Mesothelial cell of epicardium (in vitro differentiated cells): Measurements from ENCODE around the gene BCAN. TPM values are rescaled to one million over a fixed set of nuclear protein-coding genes. Genes with fewer than 3 reads are reported as not detected.

Experiments used
- DNase-seq, 2 experiments: peaks; one replicate each; pipeline ENCODE4 v3.0.0; 2021; ENCODE audit warnings: low spot score in 2 of 2; ENCODE audit not compliant: unreplicated experiment in 2 of 2
- H3K27ac Mint-ChIP-seq: 2 replicates; pipeline ENCODE4 v1.8.0; 2021; ENCODE audit warnings: mixed read lengths
- H3K27me3 Mint-ChIP-seq: 2 replicates; pipeline ENCODE4 v1.8.0; 2021; ENCODE audit warnings: low read depth, mixed read lengths
- H3K36me3 Mint-ChIP-seq: 2 replicates; pipeline ENCODE4 v1.8.0; 2021; ENCODE audit warnings: mixed read lengths
- H3K4me1 Mint-ChIP-seq: 2 replicates; pipeline ENCODE4 v1.8.0; 2021; ENCODE audit warnings: mixed read lengths
- H3K4me3 Mint-ChIP-seq: 2 replicates; pipeline ENCODE4 v1.8.0; 2021; ENCODE audit warnings: mild to moderate bottlenecking, moderate library complexity, mixed read lengths
- H3K9me3 Mint-ChIP-seq: 2 replicates; pipeline ENCODE4 v1.8.0; 2021; ENCODE audit warnings: mixed read lengths
- CTCF ChIP-seq: fragments of 200-600 bp; sonication (generic); IDR thresholded peaks from one replicate; pipeline ENCODE4 v1.5.0; 2021; ENCODE audit warnings: antibody characterized with exemption; ENCODE audit not compliant: unreplicated experiment
- total RNA-seq: library from RNA; stranded (reverse); gene quantifications from 3 replicates; pipeline ENCODE4 v1.2.1, GENCODE V29; 2021

The BCAN gene
- total RNA-seq, 1 donor from 2014 or later, result 0.85 TPM

GRCh38 chr1:156709031-156709430 lies 67.1 kb downstream of the BCAN start:
- TF ChIP-seq CTCF, result no peak
- DNase-seq, result no peak
- Mint-ChIP-seq H3K4me3 (peak overlapping the region; percentile 84), H3K4me1 (peaks cover 79% of the 10 kb centered on the region), H3K27me3 (no peaks in the 10 kb centered on the region), H3K27ac (peak overlapping the region; percentile 96), H3K36me3 (no peaks in the 10 kb centered on the region), H3K9me3 (no peaks in the 10 kb centered on the region)

Other genes with a start within 250 kb of the BCAN start
- gene MEF2D, start 141.3 kb upstream of the BCAN start, total RNA-seq, result 37.4 to 40.9 TPM (median 37.8 TPM) in 3 replicates
- gene IQGAP3, start 69.6 kb upstream of the BCAN start, total RNA-seq, result 13.9 to 17.6 TPM (median 15.3 TPM) in 3 replicates
- not detected in 3 replicates for gene TTC24, start 62.4 kb upstream of the BCAN start, total RNA-seq
- gene NAXE, start 50.3 kb upstream of the BCAN start, total RNA-seq, result 99.1 to 105 TPM (median 104 TPM) in 3 replicates
- gene GPATCH4, start 40.6 kb upstream of the BCAN start, total RNA-seq, result 22.7 to 24.0 TPM (median 23.6 TPM) in 3 replicates
- gene HAPLN2, start 22.7 kb upstream of the BCAN start, total RNA-seq, result 0.76 to 1.2 TPM (median 1.2 TPM) in 3 replicates
- 53.8 to 56.9 TPM (median 56.8 TPM) in 3 replicates for gene NES, start 35.3 kb downstream of the BCAN start, total RNA-seq
- gene CRABP2, start 63.5 kb downstream of the BCAN start, total RNA-seq, result 676 to 704 TPM (median 686 TPM) in 3 replicates
- 36.9 to 39.2 TPM (median 39.0 TPM) in 3 replicates for gene METTL25B, start 86.4 kb downstream of the BCAN start, total RNA-seq
- 37.3 to 41.9 TPM (median 39.3 TPM) in 3 replicates for gene ISG20L2, start 86.6 kb downstream of the BCAN start, total RNA-seq
- gene MRPL24, start 99.0 kb downstream of the BCAN start, total RNA-seq, result 35.5 to 40.5 TPM (median 38.4 TPM) in 3 replicates
- 176 to 183 TPM (median 182 TPM) in 3 replicates for gene HDGF, start 109.6 kb downstream of the BCAN start, total RNA-seq
- gene PRCC, start 125.4 kb downstream of the BCAN start, total RNA-seq, result 78.4 to 93.9 TPM (median 93.7 TPM) in 3 replicates
- gene SH2D2A, start 174.7 kb downstream of the BCAN start, total RNA-seq, result 0.58 to 2.1 TPM (median 0.89 TPM) in 3 replicates
- 0.45 to 0.66 TPM (median 0.51 TPM) in 3 replicates for gene INSRR, start 217.0 kb downstream of the BCAN start, total RNA-seq
- gene NTRK1, start 218.7 kb downstream of the BCAN start, total RNA-seq, result 1.2 to 1.3 TPM (median 1.3 TPM) in 3 replicates